ENCODE data around the gene EID1.

DNA sequence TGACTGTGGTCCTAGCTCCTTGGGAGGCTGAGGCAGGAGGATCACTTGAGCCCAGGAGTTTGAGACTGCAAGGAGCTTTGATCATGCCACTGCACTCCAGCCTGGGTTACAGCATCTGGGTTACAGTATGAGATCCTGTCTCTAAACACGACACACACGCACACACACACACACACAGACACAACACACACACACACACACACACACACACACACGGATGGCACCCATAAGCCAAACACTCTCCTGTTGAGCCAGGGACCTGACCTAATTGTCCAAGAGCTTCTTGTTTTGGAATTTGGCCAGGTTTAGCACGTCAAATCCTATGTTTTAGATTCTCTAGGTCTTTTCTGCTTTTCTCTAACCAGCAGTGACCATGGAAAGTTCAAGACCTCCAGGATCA, 26.8 kb downstream of the EID1 start:
- TF ChIP-seq CTCF (IDR thresholded peaks at IDR 0.05; ENCODE audit: borderline replicate concordance, extremely low read depth, low read length, poor library complexity, severe bottlenecking) (no peak), EZH2 (IDR thresholded peaks at IDR 0.05; ENCODE audit: borderline replicate concordance, low read depth, low read length, severe bottlenecking) (no peak)

Data from DND-41 (cell line).